ENCODE data around the gene PRDM16.

- TF ChIP-seq CTCF (conservative IDR thresholded peaks at IDR 0.05; ENCODE audit: low read depth, low read length): no peak
- no peak for TF ChIP-seq CEBPB (IDR thresholded peaks at IDR 0.05; ENCODE audit: low read depth, low read length)
- TF ChIP-seq RFX5 (IDR thresholded peaks at IDR 0.05; ENCODE audit: low read depth, low read length): no peak
- no peak for TF ChIP-seq SMC3 (IDR thresholded peaks at IDR 0.05; ENCODE audit: low read depth, low read length)
- TF ChIP-seq POLR2A (IDR thresholded peaks at IDR 0.05; ENCODE audit: low read depth, low read length): no peak
- no peak for TF ChIP-seq ELK1 (IDR thresholded peaks at IDR 0.05; ENCODE audit: borderline replicate concordance, low read depth, low read length)
- TF ChIP-seq RCOR1 (IDR thresholded peaks at IDR 0.05; ENCODE audit: insufficient replicate concordance, low read length): no peak
- no peak for TF ChIP-seq RAD21 (IDR thresholded peaks at IDR 0.05; ENCODE audit: low read length)
- TF ChIP-seq BHLHE40 (IDR thresholded peaks at IDR 0.05; ENCODE audit: low read depth, low read length): no peak
- TF ChIP-seq MXI1 (IDR thresholded peaks at IDR 0.05; ENCODE audit: borderline replicate concordance, low read depth, low read length): no peak
- no peak for TF ChIP-seq MAZ (IDR thresholded peaks at IDR 0.05; ENCODE audit: borderline replicate concordance, low read depth, low read length)
- TF ChIP-seq USF2 (IDR thresholded peaks at IDR 0.05; ENCODE audit: low read depth, low read length): no peak
- TF ChIP-seq FOS (IDR thresholded peaks at IDR 0.05; ENCODE audit: low read depth, low read length): no peak
Measured at GRCh38 chr1:3292868-3293562, 224.0 kb downstream of the PRDM16 start.
